Measurements from ENCODE around the gene ZNF592. TPM values are rescaled to one million over a fixed set of nuclear protein-coding genes. Genes with fewer than 3 reads are reported as not detected.

ZNF592 gene
- total and polyA plus RNA-seq, 2 of the 13 experiments (the other 11 are each of a cell fraction or from before 2014, with no cell fraction given): 8.2 to 9.8 TPM

- Histone ChIP-seq H2AFZ (ENCODE audit: low read length) (no peak overlapping the region), H3K36me3 (replicated peaks in 1 of 2; ENCODE audit: control insufficient read depth in 1 of 2, insufficient read depth in 2 of 2, low read length in 2 of 2) (peaks cover 5 to 22% of the 10 kb centered on the region in 2 experiments; a peak in 2 of 5 replicates), H3K27ac (ENCODE audit: extremely low read length, insufficient read depth, low read length) (peak overlapping the region; percentile 51), H3K9ac (ENCODE audit: insufficient read depth, low read depth, low read length) (no peak overlapping the region), H4K20me1 (ENCODE audit: insufficient read depth, low read length) (no peaks in the 10 kb centered on the region; the same call in none of the 2 replicates), H3K79me2 (ENCODE audit: insufficient read depth, low read length) (peaks cover 35% of the 10 kb centered on the region), H3K4me1 (ENCODE audit: insufficient read depth, low read length) (peaks cover 25% of the 10 kb centered on the region), H3K4me3 (replicated peaks in 1 of 3; ENCODE audit: insufficient read depth in 1 of 3, low read depth in 2 of 3, low read length in 3 of 3) (no peak overlapping the region), H3K9me3 (ENCODE audit: low read length) (no peaks in the 10 kb centered on the region), H3K4me2 (ENCODE audit: low read depth, low read length) (no peak overlapping the region), H3K27me3 (ENCODE audit: control insufficient read depth in 1 of 2, insufficient read depth in 2 of 2, low read length in 2 of 2) (no peaks in the 10 kb centered on the region; a peak in 1 of 5 replicates)
- DNase-seq (ENCODE audit: low spot score) (no peak), FAIRE-seq (no peak), ATAC-seq (peak; percentile 55)
- intact Hi-C loops (cut with micrococcal nuclease; ENCODE audit: unreplicated experiment) (no loop called here), in situ Hi-C loops (cut with HindIII; ENCODE audit: extremely low pct_ligation_motif_present, low pct_unique_long_range_greater_than_20kb) (no loop called here)
- no TSS peak for BruUV-seq (replicated peaks)
- ChIA-PET CTCF (ENCODE audit: low intra/inter-chr PET ratio, low total read pairs) (no interaction called here), POLR2A (no interaction called here)
- WGBS (ENCODE audit: low lambda C conversion rate): 100% methylated on average over 1 of the region's 1 CpG
- TF ChIP-seq DPF2 (CRISPR knock-in tag; IDR thresholded peaks at IDR 0.05; ENCODE audit: borderline replicate concordance, low read depth): no peak
- no peak for TF ChIP-seq DZIP1 (CRISPR knock-in tag; IDR thresholded peaks at IDR 0.05)
- TF ChIP-seq ZNF264 (CRISPR knock-in tag; IDR thresholded peaks at IDR 0.05): no peak
- no peak for TF ChIP-seq NR3C1 (CRISPR knock-in tag; IDR thresholded peaks at IDR 0.05)
- TF ChIP-seq, protein P1, sequence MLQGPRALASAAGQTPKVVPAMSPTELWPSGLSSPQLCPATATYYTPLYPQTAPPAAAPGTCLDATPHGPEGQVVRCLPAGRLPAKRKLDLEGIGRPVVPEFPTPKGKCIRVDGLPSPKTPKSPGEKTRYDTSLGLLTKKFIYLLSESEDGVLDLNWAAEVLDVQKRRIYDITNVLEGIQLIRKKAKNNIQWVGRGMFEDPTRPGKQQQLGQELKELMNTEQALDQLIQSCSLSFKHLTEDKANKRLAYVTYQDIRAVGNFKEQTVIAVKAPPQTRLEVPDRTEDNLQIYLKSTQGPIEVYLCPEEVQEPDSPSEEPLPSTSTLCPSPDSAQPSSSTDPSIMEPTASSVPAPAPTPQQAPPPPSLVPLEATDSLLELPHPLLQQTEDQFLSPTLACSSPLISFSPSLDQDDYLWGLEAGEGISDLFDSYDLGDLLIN (CRISPR knock-in tag; IDR thresholded peaks at IDR 0.05; ENCODE audit: borderline replicate concordance): no peak
- no peak for TF ChIP-seq SKI (IDR thresholded peaks at IDR 0.05; ENCODE audit: partially characterized antibody)
- no peak for TF ChIP-seq THYN1 (CRISPR knock-in tag; IDR thresholded peaks at IDR 0.05; ENCODE audit: borderline replicate concordance, low read depth)
- TF ChIP-seq, protein P2, sequence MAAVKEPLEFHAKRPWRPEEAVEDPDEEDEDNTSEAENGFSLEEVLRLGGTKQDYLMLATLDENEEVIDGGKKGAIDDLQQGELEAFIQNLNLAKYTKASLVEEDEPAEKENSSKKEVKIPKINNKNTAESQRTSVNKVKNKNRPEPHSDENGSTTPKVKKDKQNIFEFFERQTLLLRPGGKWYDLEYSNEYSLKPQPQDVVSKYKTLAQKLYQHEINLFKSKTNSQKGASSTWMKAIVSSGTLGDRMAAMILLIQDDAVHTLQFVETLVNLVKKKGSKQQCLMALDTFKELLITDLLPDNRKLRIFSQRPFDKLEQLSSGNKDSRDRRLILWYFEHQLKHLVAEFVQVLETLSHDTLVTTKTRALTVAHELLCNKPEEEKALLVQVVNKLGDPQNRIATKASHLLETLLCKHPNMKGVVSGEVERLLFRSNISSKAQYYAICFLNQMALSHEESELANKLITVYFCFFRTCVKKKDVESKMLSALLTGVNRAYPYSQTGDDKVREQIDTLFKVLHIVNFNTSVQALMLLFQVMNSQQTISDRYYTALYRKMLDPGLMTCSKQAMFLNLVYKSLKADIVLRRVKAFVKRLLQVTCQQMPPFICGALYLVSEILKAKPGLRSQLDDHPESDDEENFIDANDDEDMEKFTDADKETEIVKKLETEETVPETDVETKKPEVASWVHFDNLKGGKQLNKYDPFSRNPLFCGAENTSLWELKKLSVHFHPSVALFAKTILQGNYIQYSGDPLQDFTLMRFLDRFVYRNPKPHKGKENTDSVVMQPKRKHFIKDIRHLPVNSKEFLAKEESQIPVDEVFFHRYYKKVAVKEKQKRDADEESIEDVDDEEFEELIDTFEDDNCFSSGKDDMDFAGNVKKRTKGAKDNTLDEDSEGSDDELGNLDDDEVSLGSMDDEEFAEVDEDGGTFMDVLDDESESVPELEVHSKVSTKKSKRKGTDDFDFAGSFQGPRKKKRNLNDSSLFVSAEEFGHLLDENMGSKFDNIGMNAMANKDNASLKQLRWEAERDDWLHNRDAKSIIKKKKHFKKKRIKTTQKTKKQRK (IDR thresholded peaks at IDR 0.05; ENCODE audit: low read length): no peak
- no peak for TF ChIP-seq SRY (CRISPR knock-in tag; IDR thresholded peaks at IDR 0.05)
- TF ChIP-seq ZNF691 (CRISPR knock-in tag; IDR thresholded peaks at IDR 0.05; ENCODE audit: borderline replicate concordance, low read depth): no peak
- TF ChIP-seq PCBP1 (IDR thresholded peaks at IDR 0.05; ENCODE audit: borderline replicate concordance, low read depth, low read length): no peak
- TF ChIP-seq ZUFSP (CRISPR knock-in tag; IDR thresholded peaks at IDR 0.05; ENCODE audit: borderline replicate concordance): no peak
- TF ChIP-seq TBX2 (CRISPR knock-in tag; IDR thresholded peaks at IDR 0.05; ENCODE audit: borderline replicate concordance): no peak
- no peak for TF ChIP-seq YEATS4 (CRISPR knock-in tag; IDR thresholded peaks at IDR 0.05; ENCODE audit: borderline replicate concordance)
These were observed 27.6 kb downstream of the ZNF592 start for GRCh38 chr15:84775867-84776449.
